GM18867 (cell line): ENCODE data around the gene FXYD4.
A peak's percentile ranks its signal among the peaks of the same experiment; 100 is the strongest.

Source experiments
- ATAC-seq: cut with Tn5 transposase; IDR thresholded peaks from one replicate; pipeline ENCODE4 v1.9.1; 2021; ENCODE audit warnings: mild to moderate bottlenecking, moderate library complexity; ENCODE audit not compliant: unreplicated experiment

Gene FXYD4

DNA sequence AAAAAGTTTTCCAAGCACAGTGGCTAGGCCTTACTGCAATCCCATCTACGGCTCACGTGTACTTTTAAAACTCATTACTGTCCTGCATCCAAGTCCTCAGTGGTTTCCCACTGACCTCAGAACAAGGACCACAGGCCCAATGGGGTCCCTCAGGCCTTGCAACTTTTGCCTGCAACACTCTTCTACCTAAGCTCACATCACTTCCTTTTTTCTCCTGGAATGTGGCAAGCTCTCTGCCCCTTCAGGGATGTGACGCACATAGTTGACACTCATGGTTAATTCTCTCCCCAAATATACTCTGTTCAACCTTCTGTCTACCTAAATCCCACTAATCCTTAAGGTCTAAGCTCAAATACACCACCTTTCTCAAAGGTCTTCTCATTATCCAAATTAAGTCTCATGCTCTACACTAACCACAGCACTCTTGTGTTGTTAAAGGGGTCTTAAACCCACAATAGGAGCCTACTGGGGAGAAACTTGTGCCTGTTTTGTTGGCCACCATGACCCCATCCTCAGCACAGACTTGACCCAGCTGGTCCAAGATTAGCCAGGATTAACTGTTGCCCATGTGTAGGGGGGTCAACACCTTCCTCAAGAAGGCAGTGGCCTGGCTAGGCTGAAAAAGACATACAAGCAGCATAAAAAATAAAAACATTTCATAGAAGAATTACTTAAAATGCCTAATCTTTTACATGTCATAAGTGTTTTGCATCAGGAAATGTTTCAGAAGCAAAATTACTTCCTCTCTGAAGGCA lies 22.3 kb downstream of the FXYD4 start:
- no peak for ATAC-seq

DNA sequence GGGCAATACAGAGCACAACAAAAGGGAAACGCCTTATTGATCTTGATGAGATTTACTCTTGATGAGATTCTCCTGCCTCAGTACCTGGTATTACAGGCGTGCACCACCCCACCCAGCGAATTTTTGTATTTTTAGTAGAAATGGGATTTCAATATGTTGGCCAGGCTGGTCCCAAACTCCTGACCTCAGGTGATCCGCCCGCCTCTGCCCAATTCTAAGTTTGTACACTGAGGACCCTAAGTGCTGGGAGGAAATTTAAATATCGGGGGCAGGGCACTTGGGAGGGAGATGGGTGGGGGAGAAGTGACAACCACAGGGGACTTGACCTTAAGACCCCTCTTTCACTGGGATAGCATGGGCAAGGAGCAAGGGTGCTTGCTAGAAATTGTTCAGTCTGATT lies 23.4 kb downstream of the FXYD4 start:
- no peak for ATAC-seq

DNA sequence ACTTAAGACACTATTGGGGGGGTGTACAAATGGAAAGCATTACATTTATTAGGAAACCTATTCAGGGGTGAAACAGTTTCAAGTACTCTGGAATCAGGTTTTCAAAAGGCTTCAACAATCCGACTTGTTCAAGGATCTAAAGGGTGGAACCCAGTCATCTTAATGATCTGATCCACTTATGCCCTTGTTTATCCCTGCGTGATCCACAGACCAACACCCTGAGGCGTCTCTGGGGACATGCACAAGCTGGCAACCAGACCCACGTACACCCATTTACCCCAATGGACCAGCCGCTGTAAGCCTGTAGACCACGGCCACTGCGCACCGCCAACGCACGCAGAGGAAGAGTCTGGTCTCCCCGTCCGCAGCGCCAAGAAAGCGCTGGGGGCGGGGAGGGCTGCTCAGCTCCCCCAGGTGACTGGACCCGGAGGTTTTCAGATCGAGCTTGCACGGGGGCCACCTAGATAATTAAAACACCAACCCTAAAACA lies 24.2 kb downstream of the FXYD4 start:
- no peak for ATAC-seq

DNA sequence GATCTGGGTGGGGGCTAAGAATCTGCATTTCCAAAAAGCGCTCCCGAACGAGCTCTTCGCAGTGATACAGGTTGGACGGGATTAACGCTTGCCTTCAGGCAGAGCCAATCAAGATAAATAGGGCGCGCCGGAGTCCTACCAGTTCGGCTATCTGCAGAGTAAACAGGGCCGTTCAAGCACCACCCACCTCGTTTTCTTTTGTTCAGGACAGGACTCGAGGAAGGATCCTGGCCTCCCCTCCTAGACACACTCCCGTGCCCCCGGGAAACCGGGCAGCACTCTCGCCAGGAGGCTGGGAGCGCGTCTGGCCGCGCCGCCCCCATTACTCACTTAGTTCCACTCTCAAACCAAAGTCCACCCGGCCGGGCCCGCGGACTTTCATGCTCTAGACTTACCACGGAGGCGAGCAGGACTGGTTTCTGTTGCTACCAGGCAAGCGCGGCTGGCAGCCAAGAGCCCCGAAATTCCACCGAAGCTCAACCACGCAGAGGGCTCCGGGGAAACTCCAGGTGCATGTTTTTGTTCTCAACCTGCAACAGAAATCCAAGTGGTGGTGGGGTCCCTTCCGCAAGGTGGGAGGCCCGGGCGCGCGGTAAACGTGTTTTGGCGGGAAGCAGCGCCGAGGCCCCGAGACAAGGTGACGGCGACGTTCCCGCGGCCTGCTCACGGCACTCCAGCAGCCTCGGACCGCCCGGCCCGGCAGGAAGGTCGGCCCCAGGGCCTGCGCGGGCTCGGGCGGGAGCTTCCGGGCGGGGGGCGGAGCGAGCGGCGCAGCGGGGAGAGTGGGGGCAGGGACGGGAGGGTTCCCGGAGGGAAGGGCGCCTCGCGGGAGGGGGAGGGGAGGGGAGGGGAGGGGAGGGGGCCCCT lies 24.9 kb downstream of the FXYD4 start:
- ATAC-seq: peak; percentile 55

DNA sequence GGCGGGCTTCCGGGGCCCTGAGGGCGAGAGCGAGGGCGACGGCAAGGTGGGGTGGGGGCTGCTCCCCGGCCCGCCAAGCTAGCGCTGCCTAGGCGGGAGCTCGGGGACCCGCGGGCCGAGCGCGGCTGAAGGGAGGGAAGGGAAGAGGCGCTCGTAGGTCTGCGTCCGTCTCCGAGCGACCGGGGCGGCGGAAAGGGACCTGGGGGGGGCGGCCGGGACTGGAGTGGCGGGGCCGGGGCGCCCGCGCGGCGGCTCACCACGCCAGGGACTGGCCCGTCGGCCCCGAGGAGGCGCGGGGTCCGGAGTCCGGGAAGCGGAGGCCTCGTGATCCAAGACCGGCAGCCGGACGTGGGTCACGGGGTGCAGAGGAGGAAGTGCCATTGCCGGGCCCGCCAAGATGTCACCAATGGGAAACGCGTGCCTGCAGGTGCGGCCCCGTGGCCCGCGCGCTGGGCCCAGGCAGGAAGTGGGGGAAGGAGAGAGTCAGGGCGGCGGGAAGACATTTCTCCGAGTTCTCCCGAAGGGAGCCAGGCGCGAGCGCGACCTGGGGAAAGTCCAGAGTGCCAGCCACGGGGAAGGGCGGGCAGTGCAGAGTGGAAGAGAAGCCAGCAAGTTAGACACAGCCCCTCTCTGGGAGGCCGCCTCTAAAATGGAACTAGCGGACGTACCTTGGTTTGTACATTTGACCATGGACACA lies 25.6 kb downstream of the FXYD4 start:
- peak; percentile 85 for ATAC-seq

DNA sequence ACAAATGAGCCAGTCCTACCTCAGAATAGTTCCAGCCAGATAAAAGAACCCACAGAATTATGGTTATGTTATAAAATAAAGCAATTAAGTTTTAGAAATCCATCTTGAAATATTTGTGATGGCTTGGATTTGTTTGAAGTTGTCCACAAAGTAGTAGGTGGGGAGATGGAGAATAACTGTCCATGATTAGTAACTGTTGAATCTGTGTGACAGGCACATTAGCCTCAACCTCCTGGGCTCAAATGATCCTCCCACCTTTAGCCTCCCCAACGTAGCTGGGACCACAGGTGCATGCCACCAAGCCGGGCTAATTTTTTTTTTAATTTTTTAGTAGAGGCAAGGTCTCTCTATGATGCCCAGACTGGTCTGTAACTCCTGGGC lies 27.5 kb downstream of the FXYD4 start:
- no peak for ATAC-seq

DNA sequence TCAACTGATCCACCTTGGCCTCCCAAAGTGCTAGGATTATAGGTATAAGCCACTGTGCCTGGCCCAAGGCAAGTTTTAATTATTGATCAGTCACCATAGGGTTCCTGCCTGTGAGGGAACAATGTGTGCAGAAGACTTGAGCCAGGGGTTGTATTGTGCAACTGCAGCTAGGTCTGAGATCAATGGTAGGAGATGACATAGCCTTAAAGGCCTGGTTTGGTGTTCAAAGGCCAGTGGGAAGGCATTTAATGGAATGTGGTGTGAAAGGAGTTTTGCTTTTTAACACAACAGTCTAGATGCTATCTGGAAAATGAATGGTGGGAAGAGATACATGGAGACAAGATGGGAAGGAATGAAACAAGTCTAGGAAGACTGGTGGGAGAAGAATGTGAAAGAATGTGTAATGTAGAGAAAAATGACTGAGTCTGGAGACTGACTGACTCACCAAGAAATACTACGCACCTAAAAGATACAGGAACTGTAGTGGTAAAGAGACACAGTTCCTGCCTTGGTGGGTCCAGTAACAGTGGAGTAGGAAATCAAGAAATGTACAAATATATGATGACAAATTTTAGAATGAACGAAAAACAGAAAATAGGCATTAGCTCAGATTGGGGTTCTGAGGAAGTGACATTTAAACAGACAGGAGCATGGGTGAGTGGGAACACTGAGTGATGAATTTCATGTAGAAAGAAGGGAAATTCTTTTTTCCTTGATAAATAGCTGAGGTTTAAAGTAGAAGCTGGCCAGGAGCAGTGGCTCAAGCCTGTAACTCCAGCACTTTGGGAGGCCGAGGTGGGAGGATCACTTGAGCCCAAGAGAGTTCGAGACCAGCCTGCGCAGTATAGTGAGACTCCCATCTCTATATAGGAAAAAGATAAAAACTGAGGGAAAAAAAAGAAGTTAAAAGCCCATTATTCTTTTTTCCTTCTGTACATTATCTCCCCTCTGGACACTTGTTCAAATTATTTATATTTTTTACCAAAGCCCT lies 28.2 kb downstream of the FXYD4 start:
- ATAC-seq: no peak

DNA sequence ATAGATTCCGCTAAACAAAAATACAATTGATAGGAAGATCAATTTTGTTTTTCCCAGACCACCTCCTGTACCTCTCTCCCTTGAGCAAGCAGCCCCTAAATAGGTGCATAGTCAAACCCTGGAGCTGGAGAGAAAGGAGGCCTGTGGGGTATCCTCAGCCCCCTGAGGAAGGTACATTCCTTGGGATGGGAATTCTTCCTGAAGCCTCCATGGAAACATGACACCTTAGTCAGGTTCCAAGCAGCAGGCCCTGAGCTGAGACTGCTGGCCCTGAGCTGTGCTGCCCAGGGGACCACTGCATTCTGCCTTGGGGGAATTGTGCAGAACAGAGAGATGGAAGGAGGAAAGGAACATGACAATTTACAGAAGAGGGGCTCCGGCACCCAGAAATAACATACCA lies 30.2 kb downstream of the FXYD4 start:
- ATAC-seq: no peak

DNA sequence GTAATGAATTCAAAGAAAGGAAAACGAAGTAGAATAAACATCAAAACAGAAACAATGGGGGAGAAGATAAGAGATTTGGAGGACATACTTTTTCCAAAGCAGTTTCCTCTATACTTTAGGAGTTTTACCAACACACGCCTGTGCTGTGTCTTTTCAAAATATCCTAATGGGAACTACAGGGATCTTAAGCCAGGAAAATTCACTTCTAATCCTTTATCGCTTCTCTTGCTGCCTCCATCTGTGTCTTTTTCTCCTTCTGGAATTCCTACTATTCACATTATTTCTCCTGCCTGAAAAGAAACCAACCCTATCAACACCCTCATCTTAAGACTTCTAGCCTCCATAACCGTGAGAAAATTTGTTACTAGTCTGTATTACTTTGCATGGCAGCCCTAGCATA lies 30.7 kb downstream of the FXYD4 start:
- no peak for ATAC-seq

DNA sequence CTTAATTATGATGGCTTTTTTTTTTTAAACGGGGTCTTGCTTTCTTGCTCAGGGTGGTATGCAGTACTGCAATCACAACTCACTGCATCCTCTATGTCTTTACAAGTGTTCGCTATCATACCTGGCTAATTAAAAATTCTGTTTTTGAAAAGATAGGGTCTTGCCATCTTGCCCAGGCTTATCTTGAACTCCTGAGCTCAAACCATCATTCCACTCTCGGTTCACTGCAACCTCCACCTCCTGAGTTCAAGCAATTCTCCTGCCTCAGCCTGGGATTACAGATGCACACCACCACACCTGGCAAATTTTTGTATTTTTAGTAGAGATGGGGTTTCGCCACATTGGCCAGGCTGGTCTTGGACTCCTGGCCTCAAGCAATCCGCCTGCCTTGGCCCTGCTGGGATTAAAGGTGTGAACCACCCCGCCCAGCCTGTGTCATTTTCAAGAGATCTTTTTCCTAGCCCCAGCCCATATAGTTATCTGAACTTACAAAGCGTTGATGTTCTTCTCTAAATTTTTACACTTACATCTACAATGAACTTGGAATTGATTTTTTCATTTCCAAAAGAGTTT lies 31.5 kb downstream of the FXYD4 start:
- ATAC-seq: no peak

DNA sequence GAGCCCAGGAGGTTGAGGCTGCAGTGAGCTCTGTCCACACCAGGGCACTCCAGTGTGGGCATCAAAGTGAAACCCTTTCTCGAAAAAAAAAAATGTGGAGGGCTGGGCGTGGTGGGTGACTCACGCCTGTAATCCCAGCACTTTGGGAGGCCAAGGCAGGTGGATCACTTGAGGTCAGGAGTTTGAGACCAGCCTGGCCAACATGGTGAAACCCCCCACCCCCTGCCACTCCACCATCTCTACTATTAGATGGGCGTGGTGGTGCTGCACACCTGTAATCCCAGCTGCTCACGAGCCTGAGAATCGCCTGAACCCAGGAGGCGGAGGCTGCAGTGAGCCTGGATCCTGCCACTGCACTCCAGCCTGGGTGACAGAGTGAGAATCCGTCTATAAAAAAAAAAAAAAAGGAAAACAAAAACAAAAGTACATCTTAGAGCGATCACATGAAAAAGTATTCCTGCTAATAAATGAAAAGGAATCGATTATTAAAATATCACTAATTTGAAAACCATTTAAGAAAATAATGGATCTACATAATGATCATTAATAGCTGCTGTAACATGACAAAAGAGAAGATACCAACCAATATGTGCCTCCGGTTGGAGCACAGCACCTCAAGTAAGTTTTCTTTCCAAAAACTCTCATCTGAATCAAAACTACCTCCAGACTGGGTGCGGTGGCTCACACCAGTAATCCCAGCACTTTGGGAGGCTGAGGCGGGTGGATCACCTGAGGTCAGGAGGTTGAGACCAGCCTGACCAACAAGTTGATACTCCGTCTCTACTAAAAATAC lies 32.7 kb downstream of the FXYD4 start:
- no peak for ATAC-seq

DNA sequence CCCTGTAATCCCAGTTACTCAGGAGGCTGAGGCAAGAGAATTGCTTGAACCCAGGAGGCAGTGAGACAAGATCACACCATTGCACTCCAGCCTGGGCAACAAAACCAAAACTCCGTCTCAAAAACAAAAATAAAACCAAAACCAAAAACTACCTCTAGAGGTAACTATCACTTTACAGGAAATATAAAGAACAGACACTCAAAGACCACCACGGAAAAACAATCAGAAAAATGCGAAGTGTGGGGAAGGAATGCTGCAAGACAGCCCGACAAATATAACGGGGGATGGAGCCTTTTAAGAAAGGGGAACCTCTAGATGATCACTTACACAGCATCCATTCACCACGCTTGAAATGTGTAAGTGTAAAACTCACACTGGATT lies 33.3 kb downstream of the FXYD4 start:
- ATAC-seq: no peak

DNA sequence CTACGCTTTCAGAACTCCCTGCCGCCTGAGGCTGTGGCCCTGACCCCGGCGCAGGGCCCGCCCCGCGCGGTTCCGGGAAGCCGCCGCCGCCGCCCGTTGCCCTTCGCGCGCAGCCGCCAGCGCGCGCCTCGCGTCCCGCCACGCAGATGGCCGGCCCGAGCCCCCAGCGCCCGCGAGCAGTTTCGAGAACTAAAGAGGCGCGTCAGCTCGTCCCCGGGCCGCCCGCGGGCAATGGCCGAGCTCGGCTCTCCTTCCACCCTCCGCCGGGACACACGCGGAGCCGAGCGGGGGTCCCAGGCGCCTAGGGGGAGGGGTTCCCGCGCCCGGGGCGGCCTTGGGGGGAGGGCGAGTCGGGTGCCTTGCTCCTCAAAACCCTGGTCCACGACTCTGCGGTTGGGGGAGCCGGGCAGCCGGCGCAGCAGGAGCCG lies 35.7 kb downstream of the FXYD4 start:
- peak; percentile 29 for ATAC-seq

DNA sequence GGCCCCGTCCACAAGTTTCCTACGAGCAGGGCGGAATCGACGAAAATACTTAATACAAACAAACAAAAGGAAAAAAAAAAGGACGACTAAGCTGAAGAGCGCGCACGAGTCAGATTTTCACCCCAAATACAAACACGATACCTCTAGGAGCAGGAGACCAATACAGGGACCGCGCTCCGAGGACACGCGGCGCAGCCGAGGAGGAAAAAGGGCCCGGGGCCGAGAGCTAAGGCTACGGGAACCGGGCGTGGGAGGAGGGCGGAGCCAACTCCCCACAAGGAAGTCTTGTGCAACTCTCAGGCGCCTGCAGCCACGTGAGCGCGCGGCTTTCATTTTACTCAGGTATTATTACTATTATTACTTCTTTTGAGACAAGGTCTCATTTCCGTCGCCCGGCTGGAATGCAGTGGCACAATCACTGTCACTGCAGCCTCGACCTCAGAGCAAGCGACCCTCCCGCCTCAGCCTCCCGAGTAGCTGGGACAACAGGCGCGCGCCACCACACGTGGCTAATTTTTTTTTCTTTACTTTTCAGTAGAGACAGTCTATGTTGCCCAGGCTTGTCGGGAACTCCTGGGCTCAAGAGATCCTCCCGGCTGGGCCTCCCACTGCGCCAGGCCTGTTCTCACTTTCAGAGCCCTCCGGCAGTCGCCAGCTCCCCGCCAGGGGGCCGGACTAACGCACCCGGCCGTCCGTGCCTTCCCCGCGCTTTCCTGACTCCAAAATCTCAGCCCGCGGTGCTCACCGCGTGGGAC lies 36.3 kb downstream of the FXYD4 start:
- peak; percentile 51 for ATAC-seq

DNA sequence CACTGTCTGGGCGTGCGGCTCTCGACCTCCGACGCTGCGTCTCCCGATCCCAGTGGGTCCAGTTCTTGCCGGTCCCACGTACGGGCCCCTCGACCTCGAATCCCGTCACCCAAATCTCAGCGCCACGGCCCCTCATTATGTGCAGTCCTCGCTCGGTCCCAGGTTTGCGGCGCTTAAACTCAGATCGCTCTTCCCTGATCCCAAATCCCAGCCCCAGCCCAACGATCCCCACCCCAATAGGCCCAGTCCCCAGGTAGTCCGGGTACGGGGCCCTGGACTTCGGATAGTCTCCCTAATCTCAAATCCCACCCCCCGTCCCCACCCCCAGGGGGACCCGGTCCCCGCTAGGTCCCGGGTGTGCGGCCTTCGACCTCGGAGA lies 36.9 kb downstream of the FXYD4 start:
- no peak for ATAC-seq

DNA sequence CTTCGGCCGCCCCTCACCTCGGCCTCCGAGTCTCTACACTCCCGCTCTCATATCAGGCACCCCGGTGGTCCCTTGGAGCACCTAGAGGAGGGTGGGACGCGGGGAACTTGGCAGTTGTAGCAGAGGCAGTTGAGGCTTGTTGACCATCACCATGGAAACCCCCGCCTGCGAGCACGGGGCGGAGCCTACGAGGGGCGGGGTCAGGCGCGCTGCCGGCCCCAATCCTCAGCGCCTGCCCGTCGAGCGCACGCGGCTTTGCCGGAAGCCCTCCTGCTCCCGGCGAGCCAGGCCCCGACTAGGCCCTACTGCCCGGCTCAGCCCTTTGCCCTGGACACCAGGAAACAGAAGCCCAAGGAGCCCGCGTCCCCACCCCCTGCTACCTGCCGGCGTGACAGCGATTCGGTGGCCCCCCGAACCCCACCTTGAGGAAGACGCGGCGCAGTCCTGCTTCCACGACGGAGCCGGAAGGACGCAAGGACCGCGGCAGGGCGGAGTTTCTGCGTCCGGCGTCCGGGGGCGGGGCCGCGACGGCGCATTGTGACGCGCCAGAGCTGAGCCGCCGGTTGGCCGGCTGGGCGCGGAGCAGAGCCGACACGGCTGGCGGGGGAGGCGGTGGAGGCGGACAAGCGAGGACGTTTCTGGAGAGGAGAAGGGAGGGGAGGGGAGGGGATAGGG lies 37.4 kb downstream of the FXYD4 start, which contains the start of gene HNRNPF:
Gene HNRNPF (minus strand): TSS at position 477 of the 675 bp plus-strand sequence. CDS start 21,302 bp downstream, outside the sequence.
- peak; percentile 66 for ATAC-seq

DNA sequence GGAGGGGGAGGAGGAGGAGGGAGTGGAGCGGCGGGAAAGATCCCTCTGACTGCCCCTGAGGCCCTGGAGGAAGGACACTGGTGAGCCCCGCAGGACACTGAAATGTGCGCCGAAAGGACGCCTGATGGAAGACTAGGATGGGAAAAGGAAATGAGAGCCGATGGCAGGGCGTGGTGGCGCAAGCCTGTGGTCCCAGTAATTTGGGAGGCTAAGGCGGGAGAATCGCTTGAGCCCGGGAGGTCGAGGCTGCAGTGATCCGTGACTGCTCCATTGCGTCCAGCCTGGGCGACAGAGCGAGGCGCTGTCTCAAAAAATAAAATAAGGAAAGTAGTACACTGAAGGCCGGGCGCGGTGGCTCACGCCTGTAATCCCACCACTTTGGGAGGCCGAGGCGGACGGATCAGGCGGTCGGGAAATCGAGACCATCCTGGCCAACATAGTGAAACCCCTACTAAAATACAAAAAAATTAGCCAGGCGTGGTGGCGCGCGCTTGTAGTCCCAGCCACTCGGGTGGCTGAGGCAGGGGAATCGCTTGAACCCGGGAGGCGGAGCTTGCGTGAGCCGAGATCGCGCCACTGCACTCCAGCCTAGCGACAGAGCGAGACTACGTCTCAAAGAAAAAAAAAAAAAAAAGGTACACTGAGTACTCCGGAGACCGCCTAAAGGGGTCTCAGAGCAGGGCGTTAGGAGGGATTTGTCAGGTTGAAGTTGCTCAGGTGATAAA lies 38.1 kb downstream of the FXYD4 start:
- ATAC-seq: no peak
